Stimulated activated naive CD4-positive, alpha-beta T cell treated with Interleukin-2 at 50 U/mL for 16 hours (primary cell): ENCODE measurements around the gene COPE.

ENCODE experiments used
- DNase-seq: peaks from one replicate; lab custom pipeline; 2025; lab: John Stamatoyannopoulos, UW

Gene COPE

GRCh38 chr19:18894254-18895037 lies 24.7 kb downstream of the COPE start:
- DNase-seq: no peak

- no peak for DNase-seq
Observed at GRCh38 chr19:18893587-18894253, 25.5 kb downstream of the COPE start.

- no peak for DNase-seq
Observed at GRCh38 chr19:18889949-18890745, 29.0 kb downstream of the COPE start.

- no peak for DNase-seq
Observed at GRCh38 chr19:18886972-18887371, 32.2 kb downstream of the COPE start.

- DNase-seq: no peak
Observed at GRCh38 chr19:18883526-18884304, 35.5 kb downstream of the COPE start.

- DNase-seq: no peak
Observed at GRCh38 chr19:18881491-18881890, 37.7 kb downstream of the COPE start.

- peak; percentile 8 for DNase-seq
Observed at GRCh38 chr19:18879579-18880373, 39.4 kb downstream of the COPE start.

GRCh38 chr19:18878858-18879578 lies 40.2 kb downstream of the COPE start:
- no peak for DNase-seq

- no peak for DNase-seq
Observed at GRCh38 chr19:18878058-18878797, 41.0 kb downstream of the COPE start.

GRCh38 chr19:18876865-18877264 lies 42.3 kb downstream of the COPE start:
- DNase-seq: no peak

GRCh38 chr19:18875726-18876125 lies 43.5 kb downstream of the COPE start:
- no peak for DNase-seq

GRCh38 chr19:18871543-18871942 lies 47.6 kb downstream of the COPE start:
- DNase-seq: no peak

GRCh38 chr19:18870531-18871172 lies 48.5 kb downstream of the COPE start:
- no peak for DNase-seq

GRCh38 chr19:18869781-18870530 lies 49.2 kb downstream of the COPE start:
- DNase-seq: no peak

- no peak for DNase-seq
Observed at GRCh38 chr19:18869023-18869618, 50.1 kb downstream of the COPE start.

- DNase-seq: no peak
Observed at GRCh38 chr19:18868380-18869022, 50.7 kb downstream of the COPE start.

GRCh38 chr19:18867751-18868150 lies 51.4 kb downstream of the COPE start:
- DNase-seq: no peak

- no peak for DNase-seq
Observed at GRCh38 chr19:18867199-18867598, 52.0 kb downstream of the COPE start.
